Limb (tissue), 2 donors: ENCODE measurements around the gene CEP41.
"Not testable (repeated sequence)": the region's sequence is repeated elsewhere in the genome, so short reads cannot be mapped to it uniquely, and the experiment has no call there.

Experiments
- DNase-seq, 2 donors: peaks; one replicate each; pipeline ENCODE4 v3.0.0-alpha.2; 2016; ENCODE audit errors: extremely low spot score in 2 of 2

The CEP41 gene

GRCh38 chr7:130461272-130461671 is 20.5 kb upstream of the CEP41 start:
- no peak for DNase-seq

GRCh38 chr7:130458257-130458656 is 17.4 kb upstream of the CEP41 start:
- DNase-seq: no peak

- DNase-seq: no peak
Measured at GRCh38 chr7:130454959-130455358, 14.1 kb upstream of the CEP41 start.

- DNase-seq: peak; percentile 53 to 90
Measured at GRCh38 chr7:130452951-130453350, 12.1 kb upstream of the CEP41 start.

GRCh38 chr7:130451344-130451743 is 10.5 kb upstream of the CEP41 start:
- DNase-seq: not testable (repeated sequence)

- no peak for DNase-seq
Measured at GRCh38 chr7:130446259-130446658, 5.4 kb upstream of the CEP41 start.

GRCh38 chr7:130444751-130445407 is 4.1 kb upstream of the CEP41 start:
- DNase-seq: no peak

GRCh38 chr7:130444234-130444633 is 3.4 kb upstream of the CEP41 start:
- peak in 1 of 2 donors; percentile 70 for DNase-seq

- no peak for DNase-seq
Measured at GRCh38 chr7:130442601-130443000, 1.8 kb upstream of the CEP41 start.

- DNase-seq: peak in 1 of 2 donors; percentile 55
Measured at GRCh38 chr7:130441408-130441869, 623 bp upstream of the CEP41 start.

- DNase-seq: no peak
Measured at GRCh38 chr7:130436253-130436652, 4.6 kb downstream of the CEP41 start.

GRCh38 chr7:130435311-130435854 is 5.4 kb downstream of the CEP41 start:
- no peak for DNase-seq

- no peak for DNase-seq
Measured at GRCh38 chr7:130433301-130433700, 7.5 kb downstream of the CEP41 start.

GRCh38 chr7:130432886-130433285 is 7.9 kb downstream of the CEP41 start:
- no peak for DNase-seq

GRCh38 chr7:130430841-130431666 is 9.8 kb downstream of the CEP41 start:
- DNase-seq: peak; percentile 81 to 98

GRCh38 chr7:130430115-130430514 is 10.7 kb downstream of the CEP41 start:
- no peak for DNase-seq

- DNase-seq: no peak
Measured at GRCh38 chr7:130429019-130429418, 11.8 kb downstream of the CEP41 start.

GRCh38 chr7:130426564-130426963 is 14.3 kb downstream of the CEP41 start:
- DNase-seq: no peak

GRCh38 chr7:130425796-130426195 is 15.0 kb downstream of the CEP41 start:
- DNase-seq: no peak

GRCh38 chr7:130423501-130424037 is 17.2 kb downstream of the CEP41 start:
- DNase-seq: no peak

GRCh38 chr7:130421684-130422083 is 19.1 kb downstream of the CEP41 start:
- DNase-seq: no peak

GRCh38 chr7:130420943-130421578 is 19.8 kb downstream of the CEP41 start:
- no peak for DNase-seq
